Thyroid gland (tissue), 4 donors: ENCODE data around the gene SYNJ1. TPM values are rescaled to one million over a fixed set of nuclear protein-coding genes. Genes with fewer than 3 reads are reported as not detected.

Experiments used
- DNase-seq, 2 donors: peaks; one replicate each; pipeline ENCODE4 v3.0.0-alpha.2; 2019
- H3K27ac ChIP-seq, 3 donors: fragments of 200-600 bp; sonication (generic); 1 replicate in 2 of 3; 2 replicates in 1 of 3; pipeline ENCODE4 v1.5.1; 2016 to 2019; ENCODE audit warnings: mild to moderate bottlenecking in 1 of 3, moderate library complexity in 1 of 3
- H3K27me3 ChIP-seq: fragments of 200-600 bp; sonication (generic); one replicate; pipeline ENCODE4 v1.5.1; 2019
- H3K36me3 ChIP-seq, 2 donors: fragments of 200-600 bp; sonication (generic); one replicate each; pipeline ENCODE4 v1.5.1; 2016 to 2019
- H3K4me1 ChIP-seq, 2 donors: fragments of 200-600 bp; sonication (generic); one replicate each; pipeline ENCODE4 v1.5.1; 2017 to 2019
- H3K4me3 ChIP-seq, 3 donors: fragments of 200-600 bp; sonication (generic); replicated peaks in 1 of 3; 1 replicate in 2 of 3; 2 replicates in 1 of 3; pipeline ENCODE4 v1.5.1; 2016; ENCODE audit warnings: mild to moderate bottlenecking in 1 of 3
- H3K9me3 ChIP-seq: fragments of 200-600 bp; sonication (generic); one replicate; pipeline ENCODE4 v1.5.1; 2017
- CTCF ChIP-seq, 6 experiments: fragments of 200-600 bp in 3 of 6; fragments of 450-650 bp in 3 of 6; sonication (generic) in 3 of 6; IDR thresholded peaks; one replicate each; pipeline ENCODE4 v1.5.1; 2016 to 2019; ENCODE audit warnings: antibody characterized with exemption in 6 of 6, mild to moderate bottlenecking in 2 of 6, inconsistent platforms in 1 of 6, moderate library complexity in 1 of 6
- POLR2A ChIP-seq, 2 donors: fragments of 450-650 bp; IDR thresholded peaks; one replicate each; pipeline ENCODE4 v1.6.1; 2017; ENCODE audit warnings: antibody characterized with exemption in 2 of 2, mild to moderate bottlenecking in 2 of 2, moderate library complexity in 1 of 2
- WGBS, 2 donors: methylation state at CpG; one replicate each; pipeline ENCODE4 v1.1.5; 2017; 5-methylcytosine and 5-hydroxymethylcytosine counted together
- intact Hi-C: fragments of 100-400 bp; cut with DNase I; formaldehyde crosslinking; loops from one replicate; pipeline ENCODE4 v1.15.1; 2023
- total RNA-seq, 4 donors: library from RNA; depleted of rRNA; stranded (reverse); fragments of >200 nt; gene quantifications; one replicate each; pipeline ENCODE4 v1.2.3, GENCODE V29; 2016

SYNJ1 gene
- total RNA-seq, 4 donors from 2014 or later: 16.1 to 21.7 (median 17.7) TPM

- WGBS, 2 donors: 96 to 97% methylated on average over 5 of the region's 5 CpGs
- Histone ChIP-seq H3K36me3 (no peaks in the 10 kb centered on the region), H3K27me3 (no peaks in the 10 kb centered on the region), H3K27ac (no peak overlapping the region), H3K4me1 (no peaks in the 10 kb centered on the region), H3K4me3 (no peak overlapping the region), H3K9me3 (no peaks in the 10 kb centered on the region)
- DNase-seq: no peak
- TF ChIP-seq POLR2A (IDR thresholded peaks at IDR 0.05) (no peak), CTCF (IDR thresholded peaks at IDR 0.05) (no peak)
- intact Hi-C loops: no loop called here
These were observed 140.2 kb downstream of the SYNJ1 start for GRCh38 chr21:32587651-32588050.

GRCh38 chr21:32587120-32587519 is 140.7 kb downstream of the SYNJ1 start:
- TF ChIP-seq POLR2A (IDR thresholded peaks at IDR 0.05): no peak
- TF ChIP-seq CTCF (IDR thresholded peaks at IDR 0.05): no peak
- DNase-seq: no peak
- Histone ChIP-seq H3K27ac (no peak overlapping the region), H3K9me3 (no peaks in the 10 kb centered on the region), H3K4me1 (no peaks in the 10 kb centered on the region), H3K27me3 (no peaks in the 10 kb centered on the region), H3K36me3 (no peaks in the 10 kb centered on the region), H3K4me3 (no peak overlapping the region)
- 84% methylated on average over 11 to 13 of the region's 13 CpGs for WGBS, 2 donors
- intact Hi-C loops: no loop called here

GRCh38 chr21:32585970-32586369 is 141.8 kb downstream of the SYNJ1 start:
- TF ChIP-seq POLR2A (IDR thresholded peaks at IDR 0.05) (no peak), CTCF (IDR thresholded peaks at IDR 0.05) (no peak)
- DNase-seq: no peak
- Histone ChIP-seq H3K36me3 (no peaks in the 10 kb centered on the region), H3K9me3 (no peaks in the 10 kb centered on the region), H3K4me1 (no peaks in the 10 kb centered on the region), H3K4me3 (no peak overlapping the region), H3K27me3 (no peaks in the 10 kb centered on the region), H3K27ac (no peak overlapping the region)
- WGBS, 2 donors: 88 to 93% methylated on average over 9 of the region's 9 CpGs
- intact Hi-C loops: no loop called here

- intact Hi-C loops: no loop called here
- 88 to 90% methylated on average over 17 of the region's 17 CpGs for WGBS, 2 donors
- Histone ChIP-seq H3K27me3 (no peaks in the 10 kb centered on the region), H3K36me3 (no peaks in the 10 kb centered on the region), H3K4me1 (no peaks in the 10 kb centered on the region), H3K4me3 (no peak within 1 kb of the TSS), H3K9me3 (no peaks in the 10 kb centered on the region), H3K27ac (no peak within 1 kb of the TSS)
- TF ChIP-seq POLR2A (IDR thresholded peaks at IDR 0.05) (no peak), CTCF (IDR thresholded peaks at IDR 0.05) (no peak)
- no peak for DNase-seq
These were observed 142.6 kb downstream of the SYNJ1 start, which contains the start of gene TCP10L for GRCh38 chr21:32585042-32585710. TSS of gene TCP10L (minus strand) at chr21:32585523. CDS start at chr21:32584304, 1,219 bp downstream.

- WGBS, 2 donors: 90 to 93% methylated on average over 8 of the region's 8 CpGs
- TF ChIP-seq POLR2A (IDR thresholded peaks at IDR 0.05): no peak
- TF ChIP-seq CTCF (IDR thresholded peaks at IDR 0.05): no peak
- H3K4me1 ChIP-seq: no peaks in the 10 kb centered on the region
- H3K27ac ChIP-seq: no peak overlapping the region
- intact Hi-C loops: no loop called here
- no peak overlapping the region for H3K4me3 ChIP-seq
- no peaks in the 10 kb centered on the region for H3K27me3 ChIP-seq
- no peaks in the 10 kb centered on the region for H3K9me3 ChIP-seq
- H3K36me3 ChIP-seq: no peaks in the 10 kb centered on the region
- DNase-seq: no peak
These were observed 143.3 kb downstream of the SYNJ1 start for GRCh38 chr21:32584472-32584871.
